Loucy (cell line): ENCODE measurements around the gene ST6GALNAC1.

Experiments
- CTCF ChIP-seq: fragments of 200-600 bp; sonication (generic); conservative IDR thresholded peaks from 2 replicates; pipeline ENCODE4 v1.5.1; 2014; ENCODE audit warnings: mild to moderate bottlenecking, antibody characterized with exemption, low read length
- EZH2phosphoT487 ChIP-seq: fragments of 200-600 bp; IDR thresholded peaks from 2 replicates; pipeline ENCODE4 v1.6.1; 2018; ENCODE audit warnings: antibody characterized with exemption, mild to moderate bottlenecking, moderate library complexity, borderline replicate concordance

GRCh38 chr17:76635039-76635438, 8.5 kb downstream of the ST6GALNAC1 start:
- TF ChIP-seq CTCF (no peak), EZH2phosphoT487 (no peak)
